ENCODE measurements around the gene ACTA2. TPM values are rescaled to one million over a fixed set of nuclear protein-coding genes. Genes with fewer than 3 reads are reported as not detected.

The ACTA2 gene
- total RNA-seq, 1 donor, result 855 TPM

DNA sequence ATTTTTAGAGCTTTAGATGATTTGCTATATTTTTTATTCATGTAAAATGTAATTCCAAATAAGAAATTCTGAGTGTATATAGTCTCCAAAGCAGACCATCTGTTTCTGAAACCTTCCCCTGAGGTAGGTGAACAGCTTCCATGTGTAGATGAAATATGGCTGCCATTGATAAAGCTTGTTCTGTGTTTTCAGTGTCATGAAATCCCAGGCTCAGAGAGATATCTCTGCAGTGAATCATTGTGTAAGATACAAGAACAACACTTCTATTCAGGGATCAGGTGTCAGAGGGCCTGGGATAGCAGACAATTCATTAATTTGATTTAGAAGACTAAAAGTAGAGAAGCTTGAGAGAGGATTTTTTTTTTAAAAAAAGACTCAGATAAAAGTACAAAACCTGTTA lies 29.1 kb downstream of the ACTA2 start:
- Histone ChIP-seq H3K9me3 (ENCODE audit: low read depth, low read length) (no peaks in the 10 kb centered on the region), H3K4me3 (ENCODE audit: insufficient read depth, low read length) (no peak overlapping the region), H3K36me3 (ENCODE audit: insufficient read depth, low read length) (no peaks in the 10 kb centered on the region), H2AFZ (ENCODE audit: low read length) (no peak overlapping the region), H3K4me2 (ENCODE audit: insufficient read depth, low read length) (no peak overlapping the region), H4K20me1 (ENCODE audit: insufficient read depth, low read length) (no peaks in the 10 kb centered on the region), H3K79me2 (ENCODE audit: insufficient read depth, low read length) (no peaks in the 10 kb centered on the region), H3K4me1 (ENCODE audit: insufficient read depth, low read length) (peaks cover 36% of the 10 kb centered on the region), H3K27me3 (ENCODE audit: insufficient read depth, low read length) (no peaks in the 10 kb centered on the region), H3K27ac (ENCODE audit: low read depth, low read length) (no peak overlapping the region)
- no peak for DNase-seq (ENCODE audit: insufficient read length, low spot score, missing footprints)
- TF ChIP-seq, protein P1, sequence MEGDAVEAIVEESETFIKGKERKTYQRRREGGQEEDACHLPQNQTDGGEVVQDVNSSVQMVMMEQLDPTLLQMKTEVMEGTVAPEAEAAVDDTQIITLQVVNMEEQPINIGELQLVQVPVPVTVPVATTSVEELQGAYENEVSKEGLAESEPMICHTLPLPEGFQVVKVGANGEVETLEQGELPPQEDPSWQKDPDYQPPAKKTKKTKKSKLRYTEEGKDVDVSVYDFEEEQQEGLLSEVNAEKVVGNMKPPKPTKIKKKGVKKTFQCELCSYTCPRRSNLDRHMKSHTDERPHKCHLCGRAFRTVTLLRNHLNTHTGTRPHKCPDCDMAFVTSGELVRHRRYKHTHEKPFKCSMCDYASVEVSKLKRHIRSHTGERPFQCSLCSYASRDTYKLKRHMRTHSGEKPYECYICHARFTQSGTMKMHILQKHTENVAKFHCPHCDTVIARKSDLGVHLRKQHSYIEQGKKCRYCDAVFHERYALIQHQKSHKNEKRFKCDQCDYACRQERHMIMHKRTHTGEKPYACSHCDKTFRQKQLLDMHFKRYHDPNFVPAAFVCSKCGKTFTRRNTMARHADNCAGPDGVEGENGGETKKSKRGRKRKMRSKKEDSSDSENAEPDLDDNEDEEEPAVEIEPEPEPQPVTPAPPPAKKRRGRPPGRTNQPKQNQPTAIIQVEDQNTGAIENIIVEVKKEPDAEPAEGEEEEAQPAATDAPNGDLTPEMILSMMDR (IDR thresholded peaks at IDR 0.05; ENCODE audit: extremely low read depth, low read depth, low read length), result no peak

DNA sequence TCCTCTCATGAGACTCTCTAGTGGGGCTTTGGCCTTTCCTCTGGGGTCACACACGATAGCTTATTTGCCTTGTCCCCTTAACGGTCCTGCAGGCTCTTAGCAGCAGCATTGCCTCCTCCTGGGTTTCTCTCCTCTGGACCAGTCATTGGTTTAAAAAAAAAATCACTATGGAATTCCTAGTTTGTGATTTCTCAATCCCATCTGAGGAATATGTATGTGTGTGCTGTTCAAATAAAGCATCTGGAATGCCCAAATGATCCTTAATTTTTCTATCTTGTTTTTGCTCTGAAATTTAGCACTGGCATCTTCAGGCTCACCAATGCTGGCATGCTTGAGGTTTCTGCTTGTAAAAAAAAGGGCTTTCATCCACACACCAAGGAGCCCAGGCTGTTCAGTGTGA lies 30.5 kb downstream of the ACTA2 start:
- Histone ChIP-seq H3K4me3 (ENCODE audit: insufficient read depth, low read length) (no peak overlapping the region), H4K20me1 (ENCODE audit: insufficient read depth, low read length) (no peaks in the 10 kb centered on the region), H3K79me2 (ENCODE audit: insufficient read depth, low read length) (no peaks in the 10 kb centered on the region), H3K27ac (ENCODE audit: low read depth, low read length) (no peak overlapping the region), H2AFZ (ENCODE audit: low read length) (no peak overlapping the region), H3K9me3 (ENCODE audit: low read depth, low read length) (no peaks in the 10 kb centered on the region), H3K27me3 (ENCODE audit: insufficient read depth, low read length) (no peaks in the 10 kb centered on the region), H3K36me3 (ENCODE audit: insufficient read depth, low read length) (no peaks in the 10 kb centered on the region), H3K4me2 (ENCODE audit: insufficient read depth, low read length) (no peak overlapping the region), H3K4me1 (ENCODE audit: insufficient read depth, low read length) (peaks cover 35% of the 10 kb centered on the region)
- TF ChIP-seq, protein P1 (IDR thresholded peaks at IDR 0.05; ENCODE audit: extremely low read depth, low read depth, low read length), result no peak
- no peak for DNase-seq (ENCODE audit: insufficient read length, low spot score, missing footprints)

DNA sequence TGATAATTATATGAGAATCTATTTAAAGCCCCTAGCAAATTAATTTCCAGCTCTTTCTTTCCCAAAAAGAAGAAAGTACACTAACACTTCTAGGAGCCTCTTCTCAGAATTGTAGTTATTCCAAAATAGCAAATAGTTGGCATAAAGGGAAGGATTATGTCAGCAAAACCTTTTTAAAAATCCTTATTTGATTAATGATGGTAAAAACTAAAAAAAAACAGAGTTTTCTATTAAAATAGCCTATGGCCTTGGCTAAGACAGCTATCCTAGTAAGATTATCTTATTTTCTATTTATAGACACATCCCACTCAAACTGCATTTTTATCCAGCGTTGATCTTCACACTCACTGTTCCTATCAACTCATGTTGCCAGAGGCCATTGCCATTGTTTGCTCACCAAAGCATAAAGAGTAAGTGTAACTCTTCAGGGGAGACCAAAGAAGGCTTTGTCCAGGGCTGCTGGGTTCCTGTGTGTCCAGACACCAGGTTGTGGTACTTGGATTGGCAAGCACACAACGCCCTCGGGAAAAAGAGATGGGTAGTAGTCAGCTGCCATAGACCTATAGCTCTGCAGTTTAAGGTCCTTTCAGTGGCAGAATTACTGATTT lies 31.5 kb downstream of the ACTA2 start:
- H3K27me3 ChIP-seq (ENCODE audit: insufficient read depth, low read length), result no peaks in the 10 kb centered on the region

DNA sequence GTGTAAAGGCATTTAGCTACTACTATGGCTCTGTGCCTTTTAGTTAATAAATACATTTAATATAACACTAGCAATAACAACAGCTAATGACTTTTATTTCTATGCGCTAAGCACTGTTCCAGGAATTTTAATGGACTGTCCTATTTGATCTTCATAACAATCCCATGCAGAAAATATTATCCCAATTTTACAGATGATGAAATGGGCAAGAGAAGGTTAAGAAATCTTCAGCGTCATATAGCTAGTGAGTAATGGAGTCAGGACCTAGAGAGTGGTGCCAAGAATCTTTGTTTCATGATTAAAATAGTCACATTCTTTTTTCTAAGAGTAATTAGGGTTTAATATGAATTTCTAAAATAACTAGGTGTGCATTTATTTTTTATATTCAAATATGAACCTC lies 32.4 kb downstream of the ACTA2 start:
- no peak overlapping the region for H2AFZ ChIP-seq (ENCODE audit: low read length)
- H3K4me3 ChIP-seq (ENCODE audit: insufficient read depth, low read length), result no peak overlapping the region
- H3K27me3 ChIP-seq (ENCODE audit: insufficient read depth, low read length), result no peaks in the 10 kb centered on the region
- peaks cover 5% of the 10 kb centered on the region for H3K36me3 ChIP-seq (ENCODE audit: insufficient read depth, low read length)
- peak overlapping the region; percentile 55 for H3K27ac ChIP-seq (ENCODE audit: low read depth, low read length)
- H3K79me2 ChIP-seq (ENCODE audit: insufficient read depth, low read length), result no peaks in the 10 kb centered on the region
- no peaks in the 10 kb centered on the region for H3K9me3 ChIP-seq (ENCODE audit: low read depth, low read length)
- TF ChIP-seq, protein P1 (IDR thresholded peaks at IDR 0.05; ENCODE audit: extremely low read depth, low read depth, low read length), result no peak
- H4K20me1 ChIP-seq (ENCODE audit: insufficient read depth, low read length), result no peaks in the 10 kb centered on the region
- DNase-seq (ENCODE audit: insufficient read length, low spot score, missing footprints), result no peak
- H3K4me2 ChIP-seq (ENCODE audit: insufficient read depth, low read length), result no peak overlapping the region
- peaks cover 22% of the 10 kb centered on the region for H3K4me1 ChIP-seq (ENCODE audit: insufficient read depth, low read length)

More for the DNA sequence above, 31.5 kb downstream of the ACTA2 start:
- Histone ChIP-seq H3K4me3 (ENCODE audit: insufficient read depth, low read length) (no peak overlapping the region), H3K79me2 (ENCODE audit: insufficient read depth, low read length) (no peaks in the 10 kb centered on the region), H2AFZ (ENCODE audit: low read length) (no peak overlapping the region), H3K4me2 (ENCODE audit: insufficient read depth, low read length) (no peak overlapping the region), H4K20me1 (ENCODE audit: insufficient read depth, low read length) (no peaks in the 10 kb centered on the region), H3K36me3 (ENCODE audit: insufficient read depth, low read length) (peaks cover 5% of the 10 kb centered on the region), H3K4me1 (ENCODE audit: insufficient read depth, low read length) (peaks cover 26% of the 10 kb centered on the region), H3K9me3 (ENCODE audit: low read depth, low read length) (no peaks in the 10 kb centered on the region), H3K27ac (ENCODE audit: low read depth, low read length) (peak overlapping the region; percentile 55)
- TF ChIP-seq, protein P1 (IDR thresholded peaks at IDR 0.05; ENCODE audit: extremely low read depth, low read depth, low read length), result no peak
- no peak for DNase-seq (ENCODE audit: insufficient read length, low spot score, missing footprints)
